NCI-H510A (cell line): ENCODE measurements around the gene DPP3.
A peak's percentile ranks its signal among the peaks of the same experiment; 100 is the strongest.
"Not testable (repeated sequence)": the region's sequence is repeated elsewhere in the genome, so short reads cannot be mapped to it uniquely, and the experiment has no call there.

ENCODE experiments used
- DNase-seq: peaks from one replicate; lab custom pipeline; 2025; lab: John Stamatoyannopoulos, UW

The DPP3 gene

GRCh38 chr11:66480117-66480938 is at the start of gene DPP3:
Gene DPP3, plus strand, starts transcription at chr11:66480434. Its CDS starts 1,767 bp downstream, at chr11:66482201.
- peak; percentile 97 for DNase-seq

- DNase-seq: not testable (repeated sequence)
Measured at GRCh38 chr11:66431287-66431686, 48.9 kb upstream of the DPP3 start.

GRCh38 chr11:66431871-66432329 is 48.3 kb upstream of the DPP3 start:
- DNase-seq: not testable (repeated sequence)

GRCh38 chr11:66432597-66432996 is 47.6 kb upstream of the DPP3 start:
- no peak for DNase-seq

GRCh38 chr11:66437979-66438503 is 42.2 kb upstream of the DPP3 start:
- DNase-seq: no peak

- DNase-seq: peak; percentile 89
Measured at GRCh38 chr11:66438504-66439466, 41.4 kb upstream of the DPP3 start, which contains the start of gene MRPL11. Gene MRPL11, minus strand, starts transcription at chr11:66438848. Its CDS starts 94 bp downstream, at chr11:66438754.

GRCh38 chr11:66440101-66440939 is 39.9 kb upstream of the DPP3 start:
- DNase-seq: not testable (repeated sequence)

- not testable (repeated sequence) for DNase-seq
Measured at GRCh38 chr11:66440940-66441282, 39.3 kb upstream of the DPP3 start.

GRCh38 chr11:66443602-66444001 is 36.6 kb upstream of the DPP3 start:
- DNase-seq: no peak

- DNase-seq: no peak
Measured at GRCh38 chr11:66447012-66447411, 33.2 kb upstream of the DPP3 start.

GRCh38 chr11:66448523-66448922 is 31.7 kb upstream of the DPP3 start:
- DNase-seq: no peak

GRCh38 chr11:66450560-66450959 is 29.7 kb upstream of the DPP3 start:
- no peak for DNase-seq

GRCh38 chr11:66451663-66452062 is 28.6 kb upstream of the DPP3 start:
- no peak for DNase-seq

- DNase-seq: no peak
Measured at GRCh38 chr11:66454247-66454646, 26.0 kb upstream of the DPP3 start.

GRCh38 chr11:66454828-66455227 is 25.4 kb upstream of the DPP3 start:
- DNase-seq: no peak

GRCh38 chr11:66457826-66458225 is 22.4 kb upstream of the DPP3 start:
- no peak for DNase-seq

GRCh38 chr11:66459138-66459778 is 21.0 kb upstream of the DPP3 start:
- no peak for DNase-seq

GRCh38 chr11:66462010-66462409 is 18.2 kb upstream of the DPP3 start:
- no peak for DNase-seq

- DNase-seq: no peak
Measured at GRCh38 chr11:66462911-66463310, 17.3 kb upstream of the DPP3 start.

- DNase-seq: not testable (repeated sequence)
Measured at GRCh38 chr11:66464116-66464515, 16.1 kb upstream of the DPP3 start.

GRCh38 chr11:66464916-66465315 is 15.3 kb upstream of the DPP3 start:
- DNase-seq: no peak
